NB4 (cell line): ENCODE measurements around the gene RFTN1.

Experiments
- DNase-seq: peaks from one replicate; pipeline ENCODE4 v3.0.0; 2010; ENCODE audit warnings: low read depth
- H3K4me3 ChIP-seq: one replicate; pipeline ENCODE4 v1.5.1; 2011; ENCODE audit warnings: mild to moderate bottlenecking, low read depth, low read length, moderate library complexity
- CTCF ChIP-seq: IDR thresholded peaks from one replicate; pipeline ENCODE4 v1.5.1; 2012; ENCODE audit warnings: low read depth, low read length
- MAX ChIP-seq: IDR thresholded peaks from 2 replicates; pipeline ENCODE4 v1.6.1; 2011; ENCODE audit warnings: low read depth, low read length
- MYC ChIP-seq: IDR thresholded peaks from 2 replicates; pipeline ENCODE4 v1.6.1; 2011; ENCODE audit warnings: low read depth, low read length
- POLR2A ChIP-seq: IDR thresholded peaks from 2 replicates; pipeline ENCODE4 v1.6.1; 2011; ENCODE audit warnings: mild to moderate bottlenecking; ENCODE audit not compliant: insufficient read length; ENCODE audit errors: extremely low read depth

Gene RFTN1

GRCh38 chr3:16461463-16462245 is 51.8 kb downstream of the RFTN1 start:
- H3K4me3 ChIP-seq = no peak overlapping the region
- TF ChIP-seq POLR2A = no peak
- TF ChIP-seq MYC = no peak
- no peak for TF ChIP-seq CTCF
- no peak for TF ChIP-seq MAX
- no peak for DNase-seq

- no peak overlapping the region for H3K4me3 ChIP-seq
- TF ChIP-seq POLR2A (no peak), MAX (no peak), MYC (no peak), CTCF (no peak)
- no peak for DNase-seq
Observed at GRCh38 chr3:16460886-16461285, 52.6 kb downstream of the RFTN1 start.

- no peak overlapping the region for H3K4me3 ChIP-seq
- TF ChIP-seq MAX = no peak
- DNase-seq = no peak
Observed at GRCh38 chr3:16460273-16460672, 53.2 kb downstream of the RFTN1 start.

GRCh38 chr3:16456784-16457415 is 56.6 kb downstream of the RFTN1 start:
- TF ChIP-seq CTCF (no peak), MYC (no peak), POLR2A (no peak), MAX (no peak)
- no peak for DNase-seq
- H3K4me3 ChIP-seq = no peak overlapping the region

GRCh38 chr3:16455966-16456365 is 57.5 kb downstream of the RFTN1 start:
- no peak overlapping the region for H3K4me3 ChIP-seq
- DNase-seq = no peak
- TF ChIP-seq MYC (no peak), MAX (no peak), POLR2A (no peak), CTCF (no peak)

GRCh38 chr3:16455001-16455400 is 58.5 kb downstream of the RFTN1 start:
- no peak for TF ChIP-seq CTCF
- TF ChIP-seq MYC = no peak
- TF ChIP-seq MAX = no peak
- no peak for TF ChIP-seq POLR2A
- no peak overlapping the region for H3K4me3 ChIP-seq
- no peak for DNase-seq
